Glutamatergic neuron (in vitro differentiated cells): ENCODE data around the gene ZNF32. TPM values are rescaled to one million over a fixed set of nuclear protein-coding genes. Genes with fewer than 3 reads are reported as not detected.

ENCODE experiments used
- DNase-seq: peaks from one replicate; pipeline ENCODE4 v3.0.0; 2022
- H3K27ac Mint-ChIP-seq: one replicate; pipeline ENCODE4 v1.8.0; 2020; ENCODE audit warnings: mild to moderate bottlenecking, mixed read lengths, inconsistent platforms; ENCODE audit not compliant: unreplicated experiment
- H3K27me3 Mint-ChIP-seq: one replicate; pipeline ENCODE4 v1.8.0; 2020; ENCODE audit warnings: mild to moderate bottlenecking, moderate library complexity, mixed read lengths, inconsistent platforms; ENCODE audit not compliant: unreplicated experiment
- H3K36me3 Mint-ChIP-seq: one replicate; pipeline ENCODE4 v1.8.0; 2020; ENCODE audit warnings: mild to moderate bottlenecking, mixed read lengths, inconsistent platforms; ENCODE audit not compliant: unreplicated experiment
- H3K4me1 Mint-ChIP-seq: one replicate; pipeline ENCODE4 v1.8.0; 2020; ENCODE audit warnings: mild to moderate bottlenecking, low read depth, mixed read lengths, inconsistent platforms; ENCODE audit not compliant: unreplicated experiment
- H3K4me3 Mint-ChIP-seq: one replicate; pipeline ENCODE4 v1.8.0; 2020; ENCODE audit warnings: mild to moderate bottlenecking, mixed read lengths, inconsistent platforms; ENCODE audit not compliant: unreplicated experiment
- H3K9me3 Mint-ChIP-seq: one replicate; pipeline ENCODE4 v1.8.0; 2020; ENCODE audit warnings: mild to moderate bottlenecking, moderate library complexity, mixed read lengths, inconsistent platforms; ENCODE audit not compliant: unreplicated experiment
- CTCF ChIP-seq: fragments of 200-600 bp; sonication (generic); IDR thresholded peaks from one replicate; pipeline ENCODE4 v1.5.0; 2021; ENCODE audit not compliant: partially characterized antibody, unreplicated experiment
- total RNA-seq: library from RNA; stranded (reverse); fragmentation: NEBNext Ultra II Directional; extraction: Animal tissue kit (Norgen Biotek cat#: 25700); gene quantifications from one replicate; pipeline ENCODE4 v1.2.1, GENCODE V29; 2021; ENCODE audit not compliant: unreplicated experiment

ZNF32 gene
- total RNA-seq, 1 donor from 2014 or later: 32.1 TPM

- Mint-ChIP-seq H3K27ac (peak overlapping the region; percentile 89), H3K4me3 (peak overlapping the region; percentile 92), H3K27me3 (peaks cover 16% of the 10 kb centered on the region), H3K36me3 (no peaks in the 10 kb centered on the region), H3K4me1 (no peaks in the 10 kb centered on the region), H3K9me3 (peaks cover 4% of the 10 kb centered on the region)
- TF ChIP-seq CTCF: peak; percentile 99
- peak; percentile 91 for DNase-seq
Measured at GRCh38 chr10:43689955-43690771, 41.5 kb upstream of the ZNF32 start.

- H3K9me3 Mint-ChIP-seq: peaks cover 4% of the 10 kb centered on the region
- peak; percentile 56 for DNase-seq
- no peak for TF ChIP-seq CTCF
- H3K36me3 Mint-ChIP-seq: no peaks in the 10 kb centered on the region
- peak overlapping the region; percentile 92 for H3K4me3 Mint-ChIP-seq
- no peak overlapping the region for H3K27ac Mint-ChIP-seq
- no peaks in the 10 kb centered on the region for H3K4me1 Mint-ChIP-seq
- H3K27me3 Mint-ChIP-seq: peaks cover 16% of the 10 kb centered on the region
Measured at GRCh38 chr10:43689618-43689954, 40.9 kb upstream of the ZNF32 start.

GRCh38 chr10:43689007-43689491 lies 40.4 kb upstream of the ZNF32 start:
- H3K4me3 Mint-ChIP-seq: peak overlapping the region; percentile 92
- no peaks in the 10 kb centered on the region for H3K36me3 Mint-ChIP-seq
- DNase-seq: no peak
- TF ChIP-seq CTCF: no peak
- no peaks in the 10 kb centered on the region for H3K4me1 Mint-ChIP-seq
- no peak overlapping the region for H3K27ac Mint-ChIP-seq
- H3K9me3 Mint-ChIP-seq: peaks cover 4% of the 10 kb centered on the region
- peaks cover 16% of the 10 kb centered on the region for H3K27me3 Mint-ChIP-seq

GRCh38 chr10:43688348-43688892 lies 39.7 kb upstream of the ZNF32 start:
- Mint-ChIP-seq H3K27ac (no peak overlapping the region), H3K9me3 (peaks cover 4% of the 10 kb centered on the region), H3K36me3 (no peaks in the 10 kb centered on the region), H3K27me3 (peaks cover 16% of the 10 kb centered on the region), H3K4me1 (no peaks in the 10 kb centered on the region), H3K4me3 (peak overlapping the region; percentile 9)
- TF ChIP-seq CTCF: no peak
- no peak for DNase-seq

- Mint-ChIP-seq H3K36me3 (no peaks in the 10 kb centered on the region), H3K27me3 (peaks cover 11% of the 10 kb centered on the region), H3K4me1 (no peaks in the 10 kb centered on the region), H3K4me3 (peak overlapping the region; percentile 9), H3K9me3 (peaks cover 4% of the 10 kb centered on the region), H3K27ac (peak overlapping the region; percentile 9)
- no peak for DNase-seq
- TF ChIP-seq CTCF: no peak
Measured at GRCh38 chr10:43687373-43687772, 38.7 kb upstream of the ZNF32 start.
